HepG2 (cell line): ENCODE results near the gene LMX1B. TPM values are rescaled to one million over a fixed set of nuclear protein-coding genes. Genes with fewer than 3 reads are reported as not detected.

Source experiments
- ATAC-seq: fragments of 200-7000 bp; cut with Tn5 transposase; 3 replicates; pipeline ENCODE4 v1.9.1; 2020; ENCODE audit warnings: mild to moderate bottlenecking, moderate library complexity
- BruUV-seq: library from RNA; stranded (reverse); fragments of 400-500 nt; replicated peaks from 2 replicates; lab custom pipeline; 2021; lab: Mats Ljungman, UMichigan
- CTCF ChIA-PET: fragments of 300-600 bp; formaldehyde crosslinking; extraction: SDS; loops from one replicate; lab custom pipeline; 2021; ENCODE audit warnings: low total read pairs, inconsistent platforms, low intra/inter-chr PET ratio; lab: Yijun Ruan, JAX
- POLR2A ChIA-PET: fragments of 350-600 bp; sonication (Branson Sonifier 250); formaldehyde crosslinking; loops from one replicate; lab custom pipeline; 2020; ENCODE audit warnings: antibody characterized with exemption, inconsistent platforms; lab: Yijun Ruan, JAX
- DNase-seq: peaks from one replicate; pipeline ENCODE4 v3.0.0-alpha.2; 2015; ENCODE audit warnings: low spot score
- FAIRE-seq: peaks from 3 replicates; lab custom pipeline; 2011; peaks lifted over from hg19 to GRCh38; lab: Jason Lieb, UNC
- H2AFZ ChIP-seq: one replicate; pipeline ENCODE4 v1.6.1; 2011; ENCODE audit warnings: low read length, inconsistent platforms
- H3K27ac ChIP-seq: fragments of 300-600 bp; 3 replicates; pipeline ENCODE4 v1.8.0; 2011; ENCODE audit warnings: mixed run types, mild to moderate bottlenecking, mixed read lengths, low read length, inconsistent platforms; ENCODE audit not compliant: insufficient read depth; ENCODE audit errors: extremely low read length
- H3K27me3 ChIP-seq, 2 experiments: fragments of 200-600 bp in 1 of 2; 2 replicates in 1 of 2; 3 replicates in 1 of 2; pipeline versions ENCODE4 v1.6.0 to v1.8.0; 2011; ENCODE audit warnings: low read length in 2 of 2, mild to moderate bottlenecking in 2 of 2, moderate library complexity in 2 of 2, inconsistent platforms in 1 of 2; ENCODE audit not compliant: insufficient read depth in 2 of 2, control insufficient read depth in 1 of 2
- H3K36me3 ChIP-seq, 2 experiments: fragments of 200-600 bp in 1 of 2; replicated peaks in 1 of 2; 2 replicates in 1 of 2; 3 replicates in 1 of 2; pipeline versions ENCODE4 v1.5.1 to v1.8.0; 2011; ENCODE audit warnings: low read length in 2 of 2, inconsistent platforms in 1 of 2; ENCODE audit not compliant: insufficient read depth in 2 of 2, control insufficient read depth in 1 of 2
- H3K4me1 ChIP-seq: 2 replicates; pipeline ENCODE4 v1.5.1; 2012; ENCODE audit warnings: low read length, inconsistent platforms; ENCODE audit not compliant: insufficient read depth
- H3K4me2 ChIP-seq: 2 replicates; pipeline ENCODE4 v1.6.0; 2011; ENCODE audit warnings: low read depth, low read length, inconsistent platforms
- H3K4me3 ChIP-seq, 3 experiments: fragments of 200-600 bp in 1 of 3; sonication (generic), shearing (Covaris generic) in 1 of 3; replicated peaks in 1 of 3; 2 replicates each; pipeline ENCODE4 v1.5.1; 2011 to 2016; ENCODE audit warnings: low read length in 3 of 3, inconsistent platforms in 2 of 3, low read depth in 2 of 3, mild to moderate bottlenecking in 2 of 3, control low read depth in 1 of 3, mixed read lengths in 1 of 3; ENCODE audit not compliant: insufficient read depth in 1 of 3
- H3K79me2 ChIP-seq: one replicate; pipeline ENCODE4 v1.6.1; 2011; ENCODE audit warnings: low read length, inconsistent platforms; ENCODE audit not compliant: insufficient read depth
- H3K9ac ChIP-seq: 2 replicates; pipeline ENCODE4 v1.6.0; 2011; ENCODE audit warnings: mild to moderate bottlenecking, low read depth, low read length, inconsistent platforms; ENCODE audit not compliant: insufficient read depth
- H3K9me3 ChIP-seq: 2 replicates; pipeline ENCODE4 v1.5.1; 2012; ENCODE audit warnings: mild to moderate bottlenecking, low read length
- H4K20me1 ChIP-seq: 2 replicates; pipeline ENCODE4 v1.6.0; 2011; ENCODE audit warnings: inconsistent platforms, mild to moderate bottlenecking, low read length, moderate library complexity; ENCODE audit not compliant: insufficient read depth
- POLR2G ChIP-seq: fragments of 200-400 bp; formaldehyde crosslinking; IDR thresholded peaks from 2 replicates; pipeline ENCODE4 v1.6.1; 2018; ENCODE audit warnings: mild to moderate bottlenecking, low read depth, low read length, moderate library complexity
- SNRNP70 ChIP-seq: fragments of 200-400 bp; formaldehyde crosslinking; IDR thresholded peaks from 2 replicates; pipeline ENCODE4 v1.6.1; 2017; ENCODE audit warnings: mild to moderate bottlenecking, low read depth, low read length, moderate library complexity
- ZBTB7A ChIP-seq: sonication (generic); formaldehyde crosslinking; IDR thresholded peaks from 2 replicates; pipeline ENCODE4 v1.8.0; 2022; ENCODE audit warnings: mild to moderate bottlenecking, missing genetic modification reagents
- ZFP90 ChIP-seq: sonication (generic); formaldehyde crosslinking; IDR thresholded peaks from 2 replicates; pipeline ENCODE4 v1.8.0; 2022; ENCODE audit warnings: missing genetic modification reagents, mild to moderate bottlenecking, inconsistent platforms, borderline replicate concordance
- ZNF720 ChIP-seq: sonication (generic); formaldehyde crosslinking; IDR thresholded peaks from 2 replicates; pipeline ENCODE4 v1.4.0; 2020; ENCODE audit warnings: missing genetic modification reagents
- WGBS: methylation state at CpG from one replicate; pipeline ENCODE4 v1.1.6; 2017; ENCODE audit warnings: low lambda C conversion rate; 5-methylcytosine and 5-hydroxymethylcytosine counted together
- in situ Hi-C: cut with HindIII; loops from 2 replicates; pipeline ENCODE4 v1.10.0; 2017; ENCODE audit warnings: low pct_unique_long_range_greater_than_20kb; ENCODE audit not compliant: extremely low pct_ligation_motif_present
- intact Hi-C: fragments of 100-400 bp; cut with micrococcal nuclease; formaldehyde crosslinking; loops from one replicate; pipeline ENCODE4 v1.10.0; 2022; ENCODE audit not compliant: unreplicated experiment
- polyA plus RNA-seq, 8 experiments: library from polyadenylated mRNA; depleted of rRNA in 3 of 8; stranded (reverse) in 7 of 8; unstranded in 1 of 8; fragments of >200 nt; fragmentation: Illumina TruSeq in 4 of 8; extraction: Trizol in 4 of 8; gene quantifications; 2 replicates each; pipeline versions ENCODE4 v1.2.1 to v1.2.3, GENCODE V29; 2011 to 2016; ENCODE audit warnings: low read depth in 4 of 8, missing spikeins in 1 of 8, mixed read lengths in 1 of 8; ENCODE audit not compliant: insufficient read depth in 1 of 8
- total RNA-seq, 5 experiments: library from RNA; depleted of rRNA; stranded (reverse); fragments of >200 nt; fragmentation: Illumina TruSeq; extraction: Trizol; gene quantifications; 2 replicates each; pipeline ENCODE4 v1.2.3, GENCODE V29; 2016; ENCODE audit warnings: low read depth in 1 of 5
- TF ChIP-seq, protein P1 (sequence below): IDR thresholded peaks from 2 replicates; pipeline ENCODE4 v1.6.1; 2012; ENCODE audit warnings: low read length, improper control_type of control experiment
- TF ChIP-seq, protein P2 (sequence below): sonication (generic); formaldehyde crosslinking; IDR thresholded peaks from 2 replicates; pipeline ENCODE4 v1.5.1; 2020; ENCODE audit warnings: missing genetic modification reagents, mild to moderate bottlenecking, borderline replicate concordance
- TF ChIP-seq, protein P3 (sequence below): sonication (generic); formaldehyde crosslinking; IDR thresholded peaks from 2 replicates; pipeline ENCODE4 v1.8.0; 2022; ENCODE audit warnings: mild to moderate bottlenecking, missing genetic modification reagents; ENCODE audit not compliant: insufficient replicate concordance
- TF ChIP-seq, protein P4 (sequence below): IDR thresholded peaks from 2 replicates; pipeline ENCODE4 v1.6.1; 2016; ENCODE audit warnings: control low read depth

Gene LMX1B
- total and polyA plus RNA-seq, 2 of the 13 experiments (the other 11 are each of a cell fraction or from before 2014, with no cell fraction given), result not detected

DNA sequence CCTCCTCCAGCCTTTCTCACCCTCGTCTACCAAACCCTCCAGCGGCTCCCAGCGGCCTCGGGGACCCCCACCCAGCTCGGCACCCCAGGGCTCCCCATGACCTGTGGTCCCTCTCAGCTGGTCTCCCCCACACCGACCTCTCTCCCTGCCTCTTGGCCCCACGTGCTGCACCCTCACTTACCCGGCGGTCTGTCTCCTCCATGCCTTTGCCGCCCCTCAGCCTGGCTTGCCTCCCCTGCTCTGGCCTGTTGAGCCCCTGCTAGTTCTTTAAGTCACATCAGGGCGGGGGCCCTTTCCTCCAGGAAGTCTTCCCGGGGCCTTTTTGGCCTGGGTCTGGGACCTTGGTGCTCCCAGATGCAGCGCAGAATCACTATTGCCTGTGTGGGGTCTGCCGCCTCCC is 81.5 kb downstream of the LMX1B start:
- ATAC-seq, result no peak

More for the DNA sequence above, 81.5 kb downstream of the LMX1B start:
- no peaks in the 10 kb centered on the region for H3K4me1 ChIP-seq
- no peaks in the 10 kb centered on the region for H3K36me3 ChIP-seq
- DNase-seq (no peak), FAIRE-seq (no peak)
- BruUV-seq, result no TSS peak
- intact Hi-C loops (no loop called here), in situ Hi-C loops (no loop called here)
- H3K9me3 ChIP-seq, result no peaks in the 10 kb centered on the region
- 24% methylated on average over 13 of the region's 14 CpGs for WGBS
- ChIA-PET CTCF (no interaction called here), POLR2A (no interaction called here)
- H3K9ac ChIP-seq, result no peak overlapping the region
- H3K4me3 ChIP-seq, result no peak overlapping the region
- TF ChIP-seq POLR2G (no peak), ZNF720 (CRISPR knock-in tag) (no peak), ZBTB7A (CRISPR knock-in tag) (no peak), SNRNP70 (no peak), ZFP90 (no peak)
- TF ChIP-seq, protein P1, sequence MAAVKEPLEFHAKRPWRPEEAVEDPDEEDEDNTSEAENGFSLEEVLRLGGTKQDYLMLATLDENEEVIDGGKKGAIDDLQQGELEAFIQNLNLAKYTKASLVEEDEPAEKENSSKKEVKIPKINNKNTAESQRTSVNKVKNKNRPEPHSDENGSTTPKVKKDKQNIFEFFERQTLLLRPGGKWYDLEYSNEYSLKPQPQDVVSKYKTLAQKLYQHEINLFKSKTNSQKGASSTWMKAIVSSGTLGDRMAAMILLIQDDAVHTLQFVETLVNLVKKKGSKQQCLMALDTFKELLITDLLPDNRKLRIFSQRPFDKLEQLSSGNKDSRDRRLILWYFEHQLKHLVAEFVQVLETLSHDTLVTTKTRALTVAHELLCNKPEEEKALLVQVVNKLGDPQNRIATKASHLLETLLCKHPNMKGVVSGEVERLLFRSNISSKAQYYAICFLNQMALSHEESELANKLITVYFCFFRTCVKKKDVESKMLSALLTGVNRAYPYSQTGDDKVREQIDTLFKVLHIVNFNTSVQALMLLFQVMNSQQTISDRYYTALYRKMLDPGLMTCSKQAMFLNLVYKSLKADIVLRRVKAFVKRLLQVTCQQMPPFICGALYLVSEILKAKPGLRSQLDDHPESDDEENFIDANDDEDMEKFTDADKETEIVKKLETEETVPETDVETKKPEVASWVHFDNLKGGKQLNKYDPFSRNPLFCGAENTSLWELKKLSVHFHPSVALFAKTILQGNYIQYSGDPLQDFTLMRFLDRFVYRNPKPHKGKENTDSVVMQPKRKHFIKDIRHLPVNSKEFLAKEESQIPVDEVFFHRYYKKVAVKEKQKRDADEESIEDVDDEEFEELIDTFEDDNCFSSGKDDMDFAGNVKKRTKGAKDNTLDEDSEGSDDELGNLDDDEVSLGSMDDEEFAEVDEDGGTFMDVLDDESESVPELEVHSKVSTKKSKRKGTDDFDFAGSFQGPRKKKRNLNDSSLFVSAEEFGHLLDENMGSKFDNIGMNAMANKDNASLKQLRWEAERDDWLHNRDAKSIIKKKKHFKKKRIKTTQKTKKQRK, result no peak
- TF ChIP-seq, protein P2, sequence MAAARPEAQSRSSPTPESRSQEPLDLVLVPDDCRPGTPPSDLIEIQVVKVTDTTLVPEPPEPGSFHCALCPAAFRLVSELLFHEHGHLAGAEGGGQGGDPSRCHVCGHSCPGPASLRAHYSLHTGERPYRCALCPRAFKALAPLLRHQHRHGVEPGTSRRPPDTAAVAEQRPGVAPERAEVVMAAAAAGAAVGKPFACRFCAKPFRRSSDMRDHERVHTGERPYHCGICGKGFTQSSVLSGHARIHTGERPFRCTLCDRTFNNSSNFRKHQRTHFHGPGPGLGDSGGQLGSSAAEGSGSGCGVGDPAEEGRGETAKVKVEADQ (CRISPR knock-in tag), result no peak
- TF ChIP-seq, protein P3, sequence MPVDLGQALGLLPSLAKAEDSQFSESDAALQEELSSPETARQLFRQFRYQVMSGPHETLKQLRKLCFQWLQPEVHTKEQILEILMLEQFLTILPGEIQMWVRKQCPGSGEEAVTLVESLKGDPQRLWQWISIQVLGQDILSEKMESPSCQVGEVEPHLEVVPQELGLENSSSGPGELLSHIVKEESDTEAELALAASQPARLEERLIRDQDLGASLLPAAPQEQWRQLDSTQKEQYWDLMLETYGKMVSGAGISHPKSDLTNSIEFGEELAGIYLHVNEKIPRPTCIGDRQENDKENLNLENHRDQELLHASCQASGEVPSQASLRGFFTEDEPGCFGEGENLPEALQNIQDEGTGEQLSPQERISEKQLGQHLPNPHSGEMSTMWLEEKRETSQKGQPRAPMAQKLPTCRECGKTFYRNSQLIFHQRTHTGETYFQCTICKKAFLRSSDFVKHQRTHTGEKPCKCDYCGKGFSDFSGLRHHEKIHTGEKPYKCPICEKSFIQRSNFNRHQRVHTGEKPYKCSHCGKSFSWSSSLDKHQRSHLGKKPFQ (CRISPR knock-in tag), result no peak
- TF ChIP-seq, protein P4, sequence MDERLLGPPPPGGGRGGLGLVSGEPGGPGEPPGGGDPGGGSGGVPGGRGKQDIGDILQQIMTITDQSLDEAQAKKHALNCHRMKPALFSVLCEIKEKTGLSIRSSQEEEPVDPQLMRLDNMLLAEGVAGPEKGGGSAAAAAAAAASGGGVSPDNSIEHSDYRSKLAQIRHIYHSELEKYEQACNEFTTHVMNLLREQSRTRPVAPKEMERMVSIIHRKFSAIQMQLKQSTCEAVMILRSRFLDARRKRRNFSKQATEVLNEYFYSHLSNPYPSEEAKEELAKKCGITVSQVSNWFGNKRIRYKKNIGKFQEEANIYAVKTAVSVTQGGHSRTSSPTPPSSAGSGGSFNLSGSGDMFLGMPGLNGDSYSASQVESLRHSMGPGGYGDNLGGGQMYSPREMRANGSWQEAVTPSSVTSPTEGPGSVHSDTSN, result no peak
- H3K27me3 ChIP-seq, result peaks cover 12 to 88% of the 10 kb centered on the region in 2 experiments; a peak in 4 of 5 replicates
- H3K4me2 ChIP-seq, result no peak overlapping the region
- no peak overlapping the region for H2AFZ ChIP-seq
- H3K27ac ChIP-seq, result no peak overlapping the region
- H3K79me2 ChIP-seq, result no peaks in the 10 kb centered on the region
- peaks cover 8% of the 10 kb centered on the region; the same call in 1 of the 2 replicates for H4K20me1 ChIP-seq
